ENCODE data around the gene GLE1. TPM values are rescaled to one million over a fixed set of nuclear protein-coding genes. Genes with fewer than 3 reads are reported as not detected.

The GLE1 gene
- total RNA-seq, 1 experiment from 2014 or later = 29.3 TPM

Other genes with a start within 250 kb of the GLE1 start
- 37.4 and 41.5 TPM in 2 replicates for gene GOLGA2, start 228.7 kb upstream of the GLE1 start, total RNA-seq (2014; rRNA removed; shearing (Covaris generic))
- 63.6 and 68.2 TPM in 2 replicates for gene SWI5, start 228.4 kb upstream of the GLE1 start, total RNA-seq (2014; rRNA removed; shearing (Covaris generic))
- gene TRUB2, start 182.3 kb upstream of the GLE1 start, total RNA-seq (2014; rRNA removed; shearing (Covaris generic)) = 9.3 and 14.4 TPM in 2 replicates
- 39.4 and 43.6 TPM in 2 replicates for gene COQ4, start 181.9 kb upstream of the GLE1 start, total RNA-seq (2014; rRNA removed; shearing (Covaris generic))
- 19.2 and 22.1 TPM in 2 replicates for gene SLC27A4, start 164.2 kb upstream of the GLE1 start, total RNA-seq (2014; rRNA removed; shearing (Covaris generic))
- gene URM1, start 133.3 kb upstream of the GLE1 start, total RNA-seq (2014; rRNA removed; shearing (Covaris generic)) = 33.2 and 36.2 TPM in 2 replicates
- 70.6 and 72.0 TPM in 2 replicates for gene CERCAM, start 83.9 kb upstream of the GLE1 start, total RNA-seq (2014; rRNA removed; shearing (Covaris generic))
- gene ODF2, start 48.7 kb upstream of the GLE1 start, total RNA-seq (2014; rRNA removed; shearing (Covaris generic)) = 50.1 and 57.1 TPM in 2 replicates
- gene SPTAN1, start 47.9 kb downstream of the GLE1 start, total RNA-seq (2014; rRNA removed; shearing (Covaris generic)) = 102 and 116 TPM in 2 replicates
- gene DYNC2I2, start 152.1 kb downstream of the GLE1 start, total RNA-seq (2014; rRNA removed; shearing (Covaris generic)) = 81.0 and 116 TPM in 2 replicates
- gene SET, start 184.5 kb downstream of the GLE1 start, total RNA-seq (2014; rRNA removed; shearing (Covaris generic)) = 266 and 329 TPM in 2 replicates
- gene PKN3, start 197.8 kb downstream of the GLE1 start, total RNA-seq (2014; rRNA removed; shearing (Covaris generic)) = 6.1 and 6.6 TPM in 2 replicates
- gene ZDHHC12, start 219.4 kb downstream of the GLE1 start, total RNA-seq (2014; rRNA removed; shearing (Covaris generic)) = 68.1 and 69.2 TPM in 2 replicates

Data from RPMI7951 (cell line).